ENCODE results near the gene HSPH1. TPM values are rescaled to one million over a fixed set of nuclear protein-coding genes. Genes with fewer than 3 reads are reported as not detected.
A peak's percentile ranks its signal among the peaks of the same experiment; 100 is the strongest.

Gene HSPH1
- total and polyA plus RNA-seq, 2 of the 13 experiments (the other 11 are each of a cell fraction or from before 2014, with no cell fraction given), result 13.0 to 62.9 TPM

DNA sequence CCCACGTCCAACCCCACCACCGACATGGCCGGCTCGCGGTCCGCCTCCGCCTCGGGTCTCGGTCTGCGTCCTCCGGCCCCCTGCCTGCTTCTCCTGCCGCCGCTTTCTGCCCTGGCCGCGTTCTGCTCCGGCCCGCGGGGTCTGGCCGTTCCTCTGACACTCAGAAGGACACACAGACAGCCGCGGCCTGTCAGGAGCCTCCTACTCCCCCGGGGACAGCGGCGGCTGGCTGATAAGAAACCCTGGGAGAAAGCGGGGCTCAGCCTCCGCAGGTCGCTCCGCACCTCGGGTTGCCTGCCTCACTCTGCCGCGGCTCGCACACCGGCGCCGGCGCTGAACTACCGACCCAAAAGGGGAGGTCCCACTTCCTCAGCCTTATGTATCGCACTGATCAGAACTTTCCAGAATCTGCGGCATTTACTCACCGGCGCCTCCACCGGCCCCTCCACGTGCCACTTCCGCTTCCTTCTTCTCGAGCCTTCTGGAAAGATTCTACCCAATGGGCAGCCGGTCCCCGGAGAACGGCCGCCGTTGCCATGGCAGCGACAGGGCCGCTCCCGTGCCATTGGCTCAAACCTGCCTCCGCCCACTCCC lies at the start of gene HSPH1 (continued):
- peak; percentile 76 for TF ChIP-seq POLR2AphosphoS5 (IDR thresholded peaks at IDR 0.05; ENCODE audit: low read depth, low read length)
- no peak; the same call in 1 of the 2 replicates for TF ChIP-seq PHF20 (CRISPR knock-in tag; IDR thresholded peaks at IDR 0.05)
- no peak for TF ChIP-seq BRD4 (CRISPR knock-in tag; IDR thresholded peaks at IDR 0.05)
- TF ChIP-seq GTF3A (CRISPR knock-in tag; conservative IDR thresholded peaks at IDR 0.05), result no peak
- TF ChIP-seq EHMT2 (IDR thresholded peaks at IDR 0.05; ENCODE audit: borderline replicate concordance, low read depth, low read length), result no peak
- no peak for TF ChIP-seq ZNF431 (CRISPR knock-in tag; IDR thresholded peaks at IDR 0.05; ENCODE audit: borderline replicate concordance, low read depth)
- TF ChIP-seq, protein P1, sequence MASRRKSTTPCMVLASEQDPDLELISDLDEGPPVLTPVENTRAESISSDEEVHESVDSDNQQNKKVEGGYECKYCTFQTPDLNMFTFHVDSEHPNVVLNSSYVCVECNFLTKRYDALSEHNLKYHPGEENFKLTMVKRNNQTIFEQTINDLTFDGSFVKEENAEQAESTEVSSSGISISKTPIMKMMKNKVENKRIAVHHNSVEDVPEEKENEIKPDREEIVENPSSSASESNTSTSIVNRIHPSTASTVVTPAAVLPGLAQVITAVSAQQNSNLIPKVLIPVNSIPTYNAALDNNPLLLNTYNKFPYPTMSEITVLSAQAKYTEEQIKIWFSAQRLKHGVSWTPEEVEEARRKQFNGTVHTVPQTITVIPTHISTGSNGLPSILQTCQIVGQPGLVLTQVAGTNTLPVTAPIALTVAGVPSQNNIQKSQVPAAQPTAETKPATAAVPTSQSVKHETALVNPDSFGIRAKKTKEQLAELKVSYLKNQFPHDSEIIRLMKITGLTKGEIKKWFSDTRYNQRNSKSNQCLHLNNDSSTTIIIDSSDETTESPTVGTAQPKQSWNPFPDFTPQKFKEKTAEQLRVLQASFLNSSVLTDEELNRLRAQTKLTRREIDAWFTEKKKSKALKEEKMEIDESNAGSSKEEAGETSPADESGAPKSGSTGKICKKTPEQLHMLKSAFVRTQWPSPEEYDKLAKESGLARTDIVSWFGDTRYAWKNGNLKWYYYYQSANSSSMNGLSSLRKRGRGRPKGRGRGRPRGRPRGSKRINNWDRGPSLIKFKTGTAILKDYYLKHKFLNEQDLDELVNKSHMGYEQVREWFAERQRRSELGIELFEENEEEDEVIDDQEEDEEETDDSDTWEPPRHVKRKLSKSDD (CRISPR knock-in tag; IDR thresholded peaks at IDR 0.05; ENCODE audit: low read depth), result no peak; the same call in 1 of the 2 replicates
- TF ChIP-seq TBX2 (CRISPR knock-in tag; IDR thresholded peaks at IDR 0.05; ENCODE audit: borderline replicate concordance), result peak; percentile 68; the same call in 1 of the 2 replicates
- no peak for TF ChIP-seq TCF12 (IDR thresholded peaks at IDR 0.05)
- TF ChIP-seq TCF12 (CRISPR knock-in tag; IDR thresholded peaks at IDR 0.05), result no peak
- TF ChIP-seq MED8 (CRISPR knock-in tag; IDR thresholded peaks at IDR 0.05; ENCODE audit: insufficient replicate concordance), result no peak
- TF ChIP-seq ZNF121 (CRISPR knock-in tag; IDR thresholded peaks at IDR 0.05), result no peak
- TF ChIP-seq NCOA5 (CRISPR knock-in tag; IDR thresholded peaks at IDR 0.05), result no peak
- TF ChIP-seq, protein P2, sequence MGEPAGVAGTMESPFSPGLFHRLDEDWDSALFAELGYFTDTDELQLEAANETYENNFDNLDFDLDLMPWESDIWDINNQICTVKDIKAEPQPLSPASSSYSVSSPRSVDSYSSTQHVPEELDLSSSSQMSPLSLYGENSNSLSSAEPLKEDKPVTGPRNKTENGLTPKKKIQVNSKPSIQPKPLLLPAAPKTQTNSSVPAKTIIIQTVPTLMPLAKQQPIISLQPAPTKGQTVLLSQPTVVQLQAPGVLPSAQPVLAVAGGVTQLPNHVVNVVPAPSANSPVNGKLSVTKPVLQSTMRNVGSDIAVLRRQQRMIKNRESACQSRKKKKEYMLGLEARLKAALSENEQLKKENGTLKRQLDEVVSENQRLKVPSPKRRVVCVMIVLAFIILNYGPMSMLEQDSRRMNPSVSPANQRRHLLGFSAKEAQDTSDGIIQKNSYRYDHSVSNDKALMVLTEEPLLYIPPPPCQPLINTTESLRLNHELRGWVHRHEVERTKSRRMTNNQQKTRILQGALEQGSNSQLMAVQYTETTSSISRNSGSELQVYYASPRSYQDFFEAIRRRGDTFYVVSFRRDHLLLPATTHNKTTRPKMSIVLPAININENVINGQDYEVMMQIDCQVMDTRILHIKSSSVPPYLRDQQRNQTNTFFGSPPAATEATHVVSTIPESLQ (CRISPR knock-in tag; conservative IDR thresholded peaks at IDR 0.05), result no peak
- TF ChIP-seq ATF1 (CRISPR knock-in tag; IDR thresholded peaks at IDR 0.05), result no peak
- TF ChIP-seq, protein P3, sequence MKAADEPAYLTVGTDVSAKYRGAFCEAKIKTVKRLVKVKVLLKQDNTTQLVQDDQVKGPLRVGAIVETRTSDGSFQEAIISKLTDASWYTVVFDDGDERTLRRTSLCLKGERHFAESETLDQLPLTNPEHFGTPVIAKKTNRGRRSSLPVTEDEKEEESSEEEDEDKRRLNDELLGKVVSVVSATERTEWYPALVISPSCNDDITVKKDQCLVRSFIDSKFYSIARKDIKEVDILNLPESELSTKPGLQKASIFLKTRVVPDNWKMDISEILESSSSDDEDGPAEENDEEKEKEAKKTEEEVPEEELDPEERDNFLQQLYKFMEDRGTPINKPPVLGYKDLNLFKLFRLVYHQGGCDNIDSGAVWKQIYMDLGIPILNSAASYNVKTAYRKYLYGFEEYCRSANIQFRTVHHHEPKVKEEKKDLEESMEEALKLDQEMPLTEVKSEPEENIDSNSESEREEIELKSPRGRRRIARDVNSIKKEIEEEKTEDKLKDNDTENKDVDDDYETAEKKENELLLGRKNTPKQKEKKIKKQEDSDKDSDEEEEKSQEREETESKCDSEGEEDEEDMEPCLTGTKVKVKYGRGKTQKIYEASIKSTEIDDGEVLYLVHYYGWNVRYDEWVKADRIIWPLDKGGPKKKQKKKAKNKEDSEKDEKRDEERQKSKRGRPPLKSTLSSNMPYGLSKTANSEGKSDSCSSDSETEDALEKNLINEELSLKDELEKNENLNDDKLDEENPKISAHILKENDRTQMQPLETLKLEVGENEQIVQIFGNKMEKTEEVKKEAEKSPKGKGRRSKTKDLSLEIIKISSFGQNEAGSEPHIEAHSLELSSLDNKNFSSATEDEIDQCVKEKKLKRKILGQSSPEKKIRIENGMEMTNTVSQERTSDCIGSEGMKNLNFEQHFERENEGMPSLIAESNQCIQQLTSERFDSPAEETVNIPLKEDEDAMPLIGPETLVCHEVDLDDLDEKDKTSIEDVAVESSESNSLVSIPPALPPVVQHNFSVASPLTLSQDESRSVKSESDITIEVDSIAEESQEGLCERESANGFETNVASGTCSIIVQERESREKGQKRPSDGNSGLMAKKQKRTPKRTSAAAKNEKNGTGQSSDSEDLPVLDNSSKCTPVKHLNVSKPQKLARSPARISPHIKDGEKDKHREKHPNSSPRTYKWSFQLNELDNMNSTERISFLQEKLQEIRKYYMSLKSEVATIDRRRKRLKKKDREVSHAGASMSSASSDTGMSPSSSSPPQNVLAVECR (CRISPR knock-in tag; IDR thresholded peaks at IDR 0.05; ENCODE audit: borderline replicate concordance), result peak; percentile 98
- TF ChIP-seq REL (CRISPR knock-in tag; conservative IDR thresholded peaks at IDR 0.05), result peak; percentile 36; the same call in 1 of the 2 replicates
- TF ChIP-seq SMYD3 (CRISPR knock-in tag; IDR thresholded peaks at IDR 0.05), result no peak

All from HepG2 (cell line).